GM23338 (cell line): ENCODE measurements around the gene PHF21A. TPM values are rescaled to one million over a fixed set of nuclear protein-coding genes. Genes with fewer than 3 reads are reported as not detected.

Experiments used
- ATAC-seq: fragments of 200-7000 bp; cut with Tn5 transposase; 3 replicates; pipeline ENCODE4 v1.9.1; 2020
- DNase-seq: peaks from one replicate; pipeline ENCODE4 v3.0.0-alpha.2; 2015; ENCODE audit warnings: low spot score
- H2AFZ ChIP-seq: fragments of 200-600 bp; sonication (generic); 2 replicates; pipeline ENCODE4 v1.8.0; 2016; ENCODE audit warnings: antibody characterized with exemption, mild to moderate bottlenecking, moderate library complexity
- H3F3A ChIP-seq: fragments of 200-600 bp; sonication (generic); replicated peaks from 2 replicates; pipeline ENCODE4 v1.8.0; 2017; ENCODE audit warnings: antibody characterized with exemption, mixed run types, low read depth
- H3K27ac ChIP-seq: fragments of 200-600 bp; sonication (generic); 2 replicates; pipeline ENCODE4 v1.6.1; 2016; ENCODE audit warnings: low read depth
- H3K27me3 ChIP-seq: fragments of 200-600 bp; sonication (generic); 2 replicates; pipeline ENCODE4 v1.8.0; 2016; ENCODE audit warnings: mild to moderate bottlenecking, mixed run types, moderate library complexity; ENCODE audit not compliant: insufficient read depth
- H3K36me3 ChIP-seq: fragments of 200-600 bp; sonication (generic); 2 replicates; pipeline ENCODE4 v1.8.0; 2016; ENCODE audit warnings: mild to moderate bottlenecking; ENCODE audit not compliant: insufficient read depth
- H3K4me1 ChIP-seq: fragments of 200-600 bp; sonication (generic); 2 replicates; pipeline ENCODE4 v1.8.0; 2016; ENCODE audit warnings: mild to moderate bottlenecking, moderate library complexity; ENCODE audit not compliant: insufficient read depth
- H3K4me2 ChIP-seq: fragments of 200-600 bp; sonication (generic); 2 replicates; pipeline ENCODE4 v1.7.1; 2017; ENCODE audit warnings: mixed run types
- H3K4me3 ChIP-seq: fragments of 200-600 bp; sonication (generic); 2 replicates; pipeline ENCODE4 v1.6.1; 2016; ENCODE audit warnings: mixed run types
- H3K79me2 ChIP-seq: fragments of 200-600 bp; sonication (generic); replicated peaks from 2 replicates; pipeline ENCODE4 v1.8.0; 2017; ENCODE audit warnings: mild to moderate bottlenecking; ENCODE audit not compliant: insufficient read depth
- H3K9me2 ChIP-seq: fragments of 200-600 bp; sonication (generic); 2 replicates; pipeline ENCODE4 v1.8.0; 2017; ENCODE audit not compliant: insufficient read depth
- H4K20me1 ChIP-seq: fragments of 200-600 bp; sonication (generic); replicated peaks from 2 replicates; pipeline ENCODE4 v1.8.0; 2017; ENCODE audit warnings: mild to moderate bottlenecking; ENCODE audit not compliant: insufficient read depth
- H3K27ac Mint-ChIP-seq: 2 replicates; pipeline ENCODE4 v1.8.0; 2020; ENCODE audit warnings: inconsistent platforms, mild to moderate bottlenecking, moderate library complexity, mixed read lengths
- H3K27me3 Mint-ChIP-seq: 3 replicates; pipeline ENCODE4 v1.8.0; 2022; ENCODE audit warnings: low read depth, mild to moderate bottlenecking, moderate library complexity, mixed read lengths, inconsistent platforms; ENCODE audit not compliant: insufficient read depth, poor library complexity
- H3K36me3 Mint-ChIP-seq: 3 replicates; pipeline ENCODE4 v1.8.0; 2021; ENCODE audit warnings: low read depth, mild to moderate bottlenecking, inconsistent platforms, moderate library complexity, mixed read lengths
- H3K4me1 Mint-ChIP-seq: 3 replicates; pipeline ENCODE4 v1.8.0; 2020; ENCODE audit warnings: mild to moderate bottlenecking, inconsistent platforms, mixed read lengths
- H3K4me3 Mint-ChIP-seq: 3 replicates; pipeline ENCODE4 v1.8.0; 2021; ENCODE audit warnings: moderate library complexity, mild to moderate bottlenecking, inconsistent platforms, mixed read lengths
- H3K9me3 Mint-ChIP-seq: 3 replicates; pipeline ENCODE4 v1.8.0; 2020; ENCODE audit warnings: moderate library complexity, mild to moderate bottlenecking, inconsistent platforms, mixed read lengths
- CREB1 ChIP-seq: fragments of 250-450 bp; sonication (Bioruptor Pico); IDR thresholded peaks from 2 replicates; pipeline ENCODE4 v1.5.0; 2020; ENCODE audit warnings: low read depth, mild to moderate bottlenecking, moderate library complexity
- ETS1 ChIP-seq: IDR thresholded peaks from 2 replicates; pipeline ENCODE4 v1.6.1; 2016; ENCODE audit warnings: antibody characterized with exemption
- EZH2phosphoT487 ChIP-seq: fragments of 200-600 bp; sonication (generic); IDR thresholded peaks from one replicate; pipeline ENCODE4 v1.8.1; 2018; ENCODE audit warnings: antibody characterized with exemption; ENCODE audit not compliant: unreplicated experiment
- JUNB ChIP-seq: IDR thresholded peaks from one replicate; pipeline ENCODE4 v1.6.1; 2016; ENCODE audit warnings: antibody characterized with exemption; ENCODE audit not compliant: unreplicated experiment
- NANOG ChIP-seq: IDR thresholded peaks from 2 replicates; pipeline ENCODE4 v1.6.1; 2016; ENCODE audit warnings: antibody characterized with exemption, borderline replicate concordance
- POLR2AphosphoS5 ChIP-seq: IDR thresholded peaks from 2 replicates; pipeline ENCODE4 v1.6.1; 2016; ENCODE audit warnings: antibody characterized with exemption, low read depth
- STAT1 ChIP-seq: IDR thresholded peaks from one replicate; pipeline ENCODE4 v1.6.1; 2016; ENCODE audit warnings: antibody characterized with exemption; ENCODE audit not compliant: unreplicated experiment
- ZNF114 ChIP-seq: fragments of 250-450 bp; sonication (Bioruptor Pico); IDR thresholded peaks from 2 replicates; pipeline ENCODE4 v1.5.0; 2020; ENCODE audit warnings: mild to moderate bottlenecking, moderate library complexity
- ZNF331 ChIP-seq: fragments of 250-450 bp; sonication (Bioruptor Pico); IDR thresholded peaks from 2 replicates; pipeline ENCODE4 v1.5.0; 2020; ENCODE audit warnings: low read depth, mild to moderate bottlenecking, moderate library complexity
- polyA plus RNA-seq: library from polyadenylated mRNA; unstranded; fragments of >200 nt; fragmentation: Nextera tagmentation; extraction: Ambion mirVana; gene quantifications from 2 replicates; pipeline ENCODE4 v1.2.1, GENCODE V29; 2016
- total RNA-seq: library from RNA; depleted of rRNA; stranded (reverse); fragments of >200 nt; shearing (Covaris generic); gene quantifications from 2 replicates; pipeline ENCODE4 v1.2.3, GENCODE V29; 2014
- TF ChIP-seq, protein P1 (sequence below): IDR thresholded peaks from one replicate; pipeline ENCODE4 v1.6.1; 2018; ENCODE audit warnings: antibody characterized with exemption; ENCODE audit not compliant: unreplicated experiment
- TF ChIP-seq, protein P2 (sequence below), 2 experiments: fragments of 200-600 bp in 1 of 2; sonication (generic) in 1 of 2; conservative IDR thresholded peaks; 2 replicates each; pipeline versions ENCODE4 v1.5.1 to v1.6.1; 2016 to 2017; ENCODE audit warnings: antibody characterized with exemption in 2 of 2, low read depth in 2 of 2, mild to moderate bottlenecking in 2 of 2, moderate library complexity in 1 of 2

Gene PHF21A
- total and polyA plus RNA-seq, 2 experiments from 2014 or later = 21.7 to 23.6 TPM

GRCh38 chr11:46141597-46141996 is 20.3 kb upstream of the PHF21A start:
- peaks cover 8% of the 10 kb centered on the region for H3K4me1 Mint-ChIP-seq
- no peaks in the 10 kb centered on the region for H3K36me3 Mint-ChIP-seq
- TF ChIP-seq CREB1 (CRISPR knock-in tag) (no peak), JUNB (no peak), ETS1 (no peak), EZH2phosphoT487 (no peak), POLR2AphosphoS5 (no peak), ZNF331 (no peak), NANOG (no peak), ZNF114 (CRISPR knock-in tag) (no peak), STAT1 (no peak)
- TF ChIP-seq, protein P1, sequence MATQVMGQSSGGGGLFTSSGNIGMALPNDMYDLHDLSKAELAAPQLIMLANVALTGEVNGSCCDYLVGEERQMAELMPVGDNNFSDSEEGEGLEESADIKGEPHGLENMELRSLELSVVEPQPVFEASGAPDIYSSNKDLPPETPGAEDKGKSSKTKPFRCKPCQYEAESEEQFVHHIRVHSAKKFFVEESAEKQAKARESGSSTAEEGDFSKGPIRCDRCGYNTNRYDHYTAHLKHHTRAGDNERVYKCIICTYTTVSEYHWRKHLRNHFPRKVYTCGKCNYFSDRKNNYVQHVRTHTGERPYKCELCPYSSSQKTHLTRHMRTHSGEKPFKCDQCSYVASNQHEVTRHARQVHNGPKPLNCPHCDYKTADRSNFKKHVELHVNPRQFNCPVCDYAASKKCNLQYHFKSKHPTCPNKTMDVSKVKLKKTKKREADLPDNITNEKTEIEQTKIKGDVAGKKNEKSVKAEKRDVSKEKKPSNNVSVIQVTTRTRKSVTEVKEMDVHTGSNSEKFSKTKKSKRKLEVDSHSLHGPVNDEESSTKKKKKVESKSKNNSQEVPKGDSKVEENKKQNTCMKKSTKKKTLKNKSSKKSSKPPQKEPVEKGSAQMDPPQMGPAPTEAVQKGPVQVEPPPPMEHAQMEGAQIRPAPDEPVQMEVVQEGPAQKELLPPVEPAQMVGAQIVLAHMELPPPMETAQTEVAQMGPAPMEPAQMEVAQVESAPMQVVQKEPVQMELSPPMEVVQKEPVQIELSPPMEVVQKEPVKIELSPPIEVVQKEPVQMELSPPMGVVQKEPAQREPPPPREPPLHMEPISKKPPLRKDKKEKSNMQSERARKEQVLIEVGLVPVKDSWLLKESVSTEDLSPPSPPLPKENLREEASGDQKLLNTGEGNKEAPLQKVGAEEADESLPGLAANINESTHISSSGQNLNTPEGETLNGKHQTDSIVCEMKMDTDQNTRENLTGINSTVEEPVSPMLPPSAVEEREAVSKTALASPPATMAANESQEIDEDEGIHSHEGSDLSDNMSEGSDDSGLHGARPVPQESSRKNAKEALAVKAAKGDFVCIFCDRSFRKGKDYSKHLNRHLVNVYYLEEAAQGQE = no peak
- TF ChIP-seq, protein P2, sequence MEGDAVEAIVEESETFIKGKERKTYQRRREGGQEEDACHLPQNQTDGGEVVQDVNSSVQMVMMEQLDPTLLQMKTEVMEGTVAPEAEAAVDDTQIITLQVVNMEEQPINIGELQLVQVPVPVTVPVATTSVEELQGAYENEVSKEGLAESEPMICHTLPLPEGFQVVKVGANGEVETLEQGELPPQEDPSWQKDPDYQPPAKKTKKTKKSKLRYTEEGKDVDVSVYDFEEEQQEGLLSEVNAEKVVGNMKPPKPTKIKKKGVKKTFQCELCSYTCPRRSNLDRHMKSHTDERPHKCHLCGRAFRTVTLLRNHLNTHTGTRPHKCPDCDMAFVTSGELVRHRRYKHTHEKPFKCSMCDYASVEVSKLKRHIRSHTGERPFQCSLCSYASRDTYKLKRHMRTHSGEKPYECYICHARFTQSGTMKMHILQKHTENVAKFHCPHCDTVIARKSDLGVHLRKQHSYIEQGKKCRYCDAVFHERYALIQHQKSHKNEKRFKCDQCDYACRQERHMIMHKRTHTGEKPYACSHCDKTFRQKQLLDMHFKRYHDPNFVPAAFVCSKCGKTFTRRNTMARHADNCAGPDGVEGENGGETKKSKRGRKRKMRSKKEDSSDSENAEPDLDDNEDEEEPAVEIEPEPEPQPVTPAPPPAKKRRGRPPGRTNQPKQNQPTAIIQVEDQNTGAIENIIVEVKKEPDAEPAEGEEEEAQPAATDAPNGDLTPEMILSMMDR (conservative IDR thresholded peaks at IDR 0.05; ENCODE audit: low read depth in 2 of 2) = no peak

More at GRCh38 chr11:46141597-46141996, 20.3 kb upstream of the PHF21A start:
- no peaks in the 10 kb centered on the region for H3K9me3 Mint-ChIP-seq
- H3K27me3 Mint-ChIP-seq = peaks cover 5% of the 10 kb centered on the region
- no peaks in the 10 kb centered on the region for H3K27me3 ChIP-seq
- DNase-seq (no peak), ATAC-seq (no peak)
- no peak overlapping the region for H3K27ac Mint-ChIP-seq
- H3F3A ChIP-seq = no peaks in the 10 kb centered on the region
- no peaks in the 10 kb centered on the region for H4K20me1 ChIP-seq
- H3K9me2 ChIP-seq = peaks cover 3% of the 10 kb centered on the region
- H3K4me2 ChIP-seq = no peak overlapping the region
- H3K27ac ChIP-seq = no peak overlapping the region
- H3K79me2 ChIP-seq = no peaks in the 10 kb centered on the region
- H3K4me1 ChIP-seq = no peaks in the 10 kb centered on the region
- H3K36me3 ChIP-seq = no peaks in the 10 kb centered on the region
- H2AFZ ChIP-seq = no peak overlapping the region
- no peak overlapping the region for H3K4me3 ChIP-seq
- no peak overlapping the region for H3K4me3 Mint-ChIP-seq
